CD4-positive, alpha-beta T cell treated with Interleukin-21 for 1 hour (primary cell): Measurements from ENCODE around the gene ALB.

Experiments used
- DNase-seq: peaks from one replicate; pipeline ENCODE4 v3.0.0-alpha.2; 2020

ALB gene

GRCh38 chr4:73409012-73409862 is 5.2 kb downstream of the ALB start:
- DNase-seq, result no peak

DNA sequence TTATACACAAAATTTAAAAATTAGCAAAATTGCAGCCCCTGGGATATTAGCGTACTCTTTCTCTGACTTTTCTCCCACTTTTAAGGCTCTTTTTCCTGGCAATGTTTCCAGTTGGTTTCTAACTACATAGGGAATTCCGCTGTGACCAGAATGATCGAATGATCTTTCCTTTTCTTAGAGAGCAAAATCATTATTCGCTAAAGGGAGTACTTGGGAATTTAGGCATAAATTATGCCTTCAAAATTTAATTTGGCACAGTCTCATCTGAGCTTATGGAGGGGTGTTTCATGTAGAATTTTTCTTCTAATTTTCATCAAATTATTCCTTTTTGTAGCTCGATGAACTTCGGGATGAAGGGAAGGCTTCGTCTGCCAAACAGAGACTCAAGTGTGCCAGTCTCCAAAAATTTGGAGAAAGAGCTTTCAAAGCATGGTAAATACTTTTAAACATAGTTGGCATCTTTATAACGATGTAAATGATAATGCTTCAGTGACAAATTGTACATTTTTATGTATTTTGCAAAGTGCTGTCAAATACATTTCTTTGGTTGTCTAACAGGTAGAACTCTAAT is 6.0 kb downstream of the ALB start:
- no peak for DNase-seq

GRCh38 chr4:73410916-73411730 is 7.0 kb downstream of the ALB start:
- DNase-seq, result no peak

DNA sequence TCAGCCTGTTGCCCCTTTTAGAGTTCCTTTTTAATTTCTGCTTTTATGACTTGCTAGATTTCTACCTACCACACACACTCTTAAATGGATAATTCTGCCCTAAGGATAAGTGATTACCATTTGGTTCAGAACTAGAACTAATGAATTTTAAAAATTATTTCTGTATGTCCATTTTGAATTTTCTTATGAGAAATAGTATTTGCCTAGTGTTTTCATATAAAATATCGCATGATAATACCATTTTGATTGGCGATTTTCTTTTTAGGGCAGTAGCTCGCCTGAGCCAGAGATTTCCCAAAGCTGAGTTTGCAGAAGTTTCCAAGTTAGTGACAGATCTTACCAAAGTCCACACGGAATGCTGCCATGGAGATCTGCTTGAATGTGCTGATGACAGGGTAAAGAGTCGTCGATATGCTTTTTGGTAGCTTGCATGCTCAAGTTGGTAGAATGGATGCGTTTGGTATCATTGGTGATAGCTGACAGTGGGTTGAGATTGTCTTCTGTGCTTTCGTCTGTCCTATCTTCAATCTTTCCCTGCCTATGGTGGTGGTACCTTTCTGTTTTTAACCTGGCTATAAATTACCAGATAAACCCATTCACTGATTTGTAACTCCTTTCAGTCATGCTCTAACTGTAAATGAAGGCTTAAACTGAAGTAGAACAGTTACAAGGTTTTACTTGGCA is 7.8 kb downstream of the ALB start:
- no peak for DNase-seq

- no peak for DNase-seq
These were observed 9.2 kb downstream of the ALB start for GRCh38 chr4:73413294-73413755.

- DNase-seq, result no peak
These were observed 10.8 kb downstream of the ALB start for GRCh38 chr4:73414936-73415271.

DNA sequence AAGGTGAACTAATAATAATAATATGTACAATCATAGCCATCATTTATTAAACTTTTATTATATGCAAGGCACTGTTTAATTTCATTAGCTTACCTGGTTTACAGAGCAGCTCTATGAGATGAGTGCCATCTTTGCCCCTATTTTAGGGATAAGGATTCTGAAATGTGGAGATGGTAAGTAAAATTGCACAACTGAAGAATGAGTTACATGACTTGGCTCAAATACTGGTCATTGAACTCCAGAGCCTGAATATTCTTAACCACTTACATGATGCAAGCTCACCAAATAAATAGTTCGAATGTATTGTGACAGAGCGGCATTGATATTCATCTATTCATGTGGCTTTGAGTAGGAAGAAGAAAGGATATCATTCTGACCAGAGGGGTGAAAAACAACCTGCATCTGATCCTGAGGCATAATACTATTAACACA is 11.7 kb downstream of the ALB start:
- no peak for DNase-seq

GRCh38 chr4:73416423-73417087 is 12.5 kb downstream of the ALB start:
- no peak for DNase-seq

GRCh38 chr4:73417342-73417741 is 13.3 kb downstream of the ALB start:
- no peak for DNase-seq

DNA sequence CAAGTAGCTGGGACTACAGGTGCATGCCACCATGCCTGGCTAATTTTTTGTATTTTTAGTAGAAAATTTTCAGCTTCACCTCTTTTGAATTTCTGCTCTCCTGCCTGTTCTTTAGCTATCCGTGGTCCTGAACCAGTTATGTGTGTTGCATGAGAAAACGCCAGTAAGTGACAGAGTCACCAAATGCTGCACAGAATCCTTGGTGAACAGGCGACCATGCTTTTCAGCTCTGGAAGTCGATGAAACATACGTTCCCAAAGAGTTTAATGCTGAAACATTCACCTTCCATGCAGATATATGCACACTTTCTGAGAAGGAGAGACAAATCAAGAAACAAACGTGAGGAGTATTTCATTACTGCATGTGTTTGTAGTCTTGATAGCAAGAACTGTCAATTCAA is 13.9 kb downstream of the ALB start:
- no peak for DNase-seq

- no peak for DNase-seq
These were observed 14.6 kb downstream of the ALB start for GRCh38 chr4:73418677-73419076.

DNA sequence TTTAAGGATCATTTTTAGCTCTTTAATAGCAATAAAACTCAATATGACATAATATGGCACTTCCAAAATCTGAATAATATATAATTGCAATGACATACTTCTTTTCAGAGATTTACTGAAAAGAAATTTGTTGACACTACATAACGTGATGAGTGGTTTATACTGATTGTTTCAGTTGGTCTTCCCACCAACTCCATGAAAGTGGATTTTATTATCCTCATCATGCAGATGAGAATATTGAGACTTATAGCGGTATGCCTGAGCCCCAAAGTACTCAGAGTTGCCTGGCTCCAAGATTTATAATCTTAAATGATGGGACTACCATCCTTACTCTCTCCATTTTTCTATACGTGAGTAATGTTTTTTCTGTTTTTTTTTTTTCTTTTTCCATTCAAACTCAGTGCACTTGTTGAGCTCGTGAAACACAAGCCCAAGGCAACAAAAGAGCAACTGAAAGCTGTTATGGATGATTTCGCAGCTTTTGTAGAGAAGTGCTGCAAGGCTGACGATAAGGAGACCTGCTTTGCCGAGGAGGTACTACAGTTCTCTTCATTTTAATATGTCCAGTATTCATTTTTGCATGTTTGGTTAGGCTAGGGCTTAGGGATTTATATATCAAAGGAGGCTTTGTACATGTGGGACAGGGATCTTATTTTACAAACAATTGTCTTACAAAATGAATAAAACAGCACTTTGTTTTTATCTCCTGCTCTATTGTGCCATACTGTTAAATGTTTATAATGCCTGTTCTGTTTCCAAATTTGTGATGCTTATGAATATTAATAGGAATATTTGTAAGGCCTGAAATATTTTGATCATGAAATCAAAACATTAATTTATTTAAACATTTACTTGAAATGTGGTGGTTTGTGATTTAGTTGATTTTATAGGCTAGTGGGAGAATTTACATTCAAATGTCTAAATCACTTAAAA is 15.3 kb downstream of the ALB start:
- no peak for DNase-seq

- DNase-seq, result no peak
These were observed 16.5 kb downstream of the ALB start for GRCh38 chr4:73420615-73421014.

- DNase-seq, result no peak
These were observed 17.8 kb downstream of the ALB start for GRCh38 chr4:73421708-73422457.

DNA sequence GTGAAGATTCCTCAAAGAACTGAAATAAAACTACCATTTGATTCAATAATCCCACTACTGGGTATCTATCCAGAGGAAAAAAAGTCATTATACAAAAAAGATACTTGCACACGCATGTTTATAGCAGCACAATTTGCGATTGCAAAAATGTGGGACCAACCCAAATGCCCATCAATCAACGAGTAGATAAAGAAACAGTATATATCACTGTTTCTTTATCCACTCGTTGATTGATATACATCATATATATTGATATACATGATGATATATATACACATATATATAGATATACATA is 18.3 kb downstream of the ALB start:
- no peak for DNase-seq

DNA sequence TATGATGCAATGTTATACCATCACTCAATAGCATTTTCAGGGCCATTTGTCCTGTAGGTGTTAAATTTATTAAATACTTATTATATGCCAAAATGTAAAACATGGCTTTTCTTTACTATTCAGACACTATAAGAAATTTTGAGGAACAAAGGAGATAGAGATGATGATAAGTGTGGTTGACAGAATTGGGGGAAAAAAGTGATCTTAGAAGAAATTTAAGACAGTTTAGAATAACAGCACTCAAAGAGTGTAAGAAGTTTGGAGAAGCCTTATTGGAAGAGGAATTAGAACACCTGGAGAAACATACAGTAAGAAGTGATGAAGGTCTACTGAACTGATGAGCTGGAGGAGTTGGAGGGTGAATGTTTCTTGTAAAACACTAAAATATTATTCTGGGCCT is 19.1 kb downstream of the ALB start:
- DNase-seq, result no peak

- DNase-seq, result no peak
These were observed 22.6 kb downstream of the ALB start for GRCh38 chr4:73426666-73427065.

GRCh38 chr4:73429118-73429517 is 25.0 kb downstream of the ALB start:
- no peak for DNase-seq

GRCh38 chr4:73429826-73430587 is 25.9 kb downstream of the ALB start:
- no peak for DNase-seq

DNA sequence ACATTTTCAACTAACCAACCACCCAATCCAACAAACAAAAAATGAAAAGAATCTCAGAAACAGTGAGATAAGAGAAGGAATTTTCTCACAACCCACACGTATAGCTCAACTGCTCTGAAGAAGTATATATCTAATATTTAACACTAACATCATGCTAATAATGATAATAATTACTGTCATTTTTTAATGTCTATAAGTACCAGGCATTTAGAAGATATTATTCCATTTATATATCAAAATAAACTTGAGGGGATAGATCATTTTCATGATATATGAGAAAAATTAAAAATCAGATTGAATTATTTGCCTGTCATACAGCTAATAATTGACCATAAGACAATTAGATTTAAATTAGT is 27.7 kb downstream of the ALB start:
- no peak for DNase-seq
